GM23338 (cell line): Measurements from ENCODE around the gene NRIP1. TPM values are rescaled to one million over a fixed set of nuclear protein-coding genes. Genes with fewer than 3 reads are reported as not detected.
A peak's percentile ranks its signal among the peaks of the same experiment; 100 is the strongest.

Experiments
- ATAC-seq: fragments of 200-7000 bp; cut with Tn5 transposase; 3 replicates; pipeline ENCODE4 v1.9.1; 2020
- DNase-seq: peaks from one replicate; pipeline ENCODE4 v3.0.0-alpha.2; 2015; ENCODE audit warnings: low spot score
- H2AFZ ChIP-seq: fragments of 200-600 bp; sonication (generic); 2 replicates; pipeline ENCODE4 v1.8.0; 2016; ENCODE audit warnings: antibody characterized with exemption, mild to moderate bottlenecking, moderate library complexity
- H3F3A ChIP-seq: fragments of 200-600 bp; sonication (generic); replicated peaks from 2 replicates; pipeline ENCODE4 v1.8.0; 2017; ENCODE audit warnings: antibody characterized with exemption, mixed run types, low read depth
- H3K27ac ChIP-seq: fragments of 200-600 bp; sonication (generic); 2 replicates; pipeline ENCODE4 v1.6.1; 2016; ENCODE audit warnings: low read depth
- H3K27me3 ChIP-seq: fragments of 200-600 bp; sonication (generic); 2 replicates; pipeline ENCODE4 v1.8.0; 2016; ENCODE audit warnings: mild to moderate bottlenecking, mixed run types, moderate library complexity; ENCODE audit not compliant: insufficient read depth
- H3K36me3 ChIP-seq: fragments of 200-600 bp; sonication (generic); 2 replicates; pipeline ENCODE4 v1.8.0; 2016; ENCODE audit warnings: mild to moderate bottlenecking; ENCODE audit not compliant: insufficient read depth
- H3K4me1 ChIP-seq: fragments of 200-600 bp; sonication (generic); 2 replicates; pipeline ENCODE4 v1.8.0; 2016; ENCODE audit warnings: mild to moderate bottlenecking, moderate library complexity; ENCODE audit not compliant: insufficient read depth
- H3K4me2 ChIP-seq: fragments of 200-600 bp; sonication (generic); 2 replicates; pipeline ENCODE4 v1.7.1; 2017; ENCODE audit warnings: mixed run types
- H3K4me3 ChIP-seq: fragments of 200-600 bp; sonication (generic); 2 replicates; pipeline ENCODE4 v1.6.1; 2016; ENCODE audit warnings: mixed run types
- H3K79me2 ChIP-seq: fragments of 200-600 bp; sonication (generic); replicated peaks from 2 replicates; pipeline ENCODE4 v1.8.0; 2017; ENCODE audit warnings: mild to moderate bottlenecking; ENCODE audit not compliant: insufficient read depth
- H3K9me2 ChIP-seq: fragments of 200-600 bp; sonication (generic); 2 replicates; pipeline ENCODE4 v1.8.0; 2017; ENCODE audit not compliant: insufficient read depth
- H4K20me1 ChIP-seq: fragments of 200-600 bp; sonication (generic); replicated peaks from 2 replicates; pipeline ENCODE4 v1.8.0; 2017; ENCODE audit warnings: mild to moderate bottlenecking; ENCODE audit not compliant: insufficient read depth
- H3K27ac Mint-ChIP-seq: 2 replicates; pipeline ENCODE4 v1.8.0; 2020; ENCODE audit warnings: inconsistent platforms, mild to moderate bottlenecking, moderate library complexity, mixed read lengths
- H3K27me3 Mint-ChIP-seq: 3 replicates; pipeline ENCODE4 v1.8.0; 2022; ENCODE audit warnings: low read depth, mild to moderate bottlenecking, moderate library complexity, mixed read lengths, inconsistent platforms; ENCODE audit not compliant: insufficient read depth, poor library complexity
- H3K36me3 Mint-ChIP-seq: 3 replicates; pipeline ENCODE4 v1.8.0; 2021; ENCODE audit warnings: low read depth, mild to moderate bottlenecking, inconsistent platforms, moderate library complexity, mixed read lengths
- H3K4me1 Mint-ChIP-seq: 3 replicates; pipeline ENCODE4 v1.8.0; 2020; ENCODE audit warnings: mild to moderate bottlenecking, inconsistent platforms, mixed read lengths
- H3K4me3 Mint-ChIP-seq: 3 replicates; pipeline ENCODE4 v1.8.0; 2021; ENCODE audit warnings: moderate library complexity, mild to moderate bottlenecking, inconsistent platforms, mixed read lengths
- H3K9me3 Mint-ChIP-seq: 3 replicates; pipeline ENCODE4 v1.8.0; 2020; ENCODE audit warnings: moderate library complexity, mild to moderate bottlenecking, inconsistent platforms, mixed read lengths
- CREB1 ChIP-seq: fragments of 250-450 bp; sonication (Bioruptor Pico); IDR thresholded peaks from 2 replicates; pipeline ENCODE4 v1.5.0; 2020; ENCODE audit warnings: low read depth, mild to moderate bottlenecking, moderate library complexity
- CTCF ChIP-seq, 2 experiments: fragments of 200-600 bp in 1 of 2; sonication (generic) in 1 of 2; conservative IDR thresholded peaks; 2 replicates each; pipeline versions ENCODE4 v1.5.1 to v1.6.1; 2016 to 2017; ENCODE audit warnings: antibody characterized with exemption in 2 of 2, low read depth in 2 of 2, mild to moderate bottlenecking in 2 of 2, moderate library complexity in 1 of 2
- EZH2 ChIP-seq: fragments of 200-600 bp; sonication (generic); IDR thresholded peaks from one replicate; pipeline ENCODE4 v1.8.0; 2017; ENCODE audit warnings: antibody characterized with exemption, mild to moderate bottlenecking, low read depth; ENCODE audit not compliant: unreplicated experiment
- EZH2phosphoT487 ChIP-seq: fragments of 200-600 bp; sonication (generic); IDR thresholded peaks from one replicate; pipeline ENCODE4 v1.8.1; 2018; ENCODE audit warnings: antibody characterized with exemption; ENCODE audit not compliant: unreplicated experiment
- JUNB ChIP-seq: IDR thresholded peaks from one replicate; pipeline ENCODE4 v1.6.1; 2016; ENCODE audit warnings: antibody characterized with exemption; ENCODE audit not compliant: unreplicated experiment
- NANOG ChIP-seq: IDR thresholded peaks from 2 replicates; pipeline ENCODE4 v1.6.1; 2016; ENCODE audit warnings: antibody characterized with exemption, borderline replicate concordance
- POLR2AphosphoS5 ChIP-seq: IDR thresholded peaks from 2 replicates; pipeline ENCODE4 v1.6.1; 2016; ENCODE audit warnings: antibody characterized with exemption, low read depth
- REST ChIP-seq: IDR thresholded peaks from one replicate; pipeline ENCODE4 v1.6.1; 2018; ENCODE audit warnings: antibody characterized with exemption; ENCODE audit not compliant: unreplicated experiment
- STAT1 ChIP-seq: IDR thresholded peaks from one replicate; pipeline ENCODE4 v1.6.1; 2016; ENCODE audit warnings: antibody characterized with exemption; ENCODE audit not compliant: unreplicated experiment
- ZNF114 ChIP-seq: fragments of 250-450 bp; sonication (Bioruptor Pico); IDR thresholded peaks from 2 replicates; pipeline ENCODE4 v1.5.0; 2020; ENCODE audit warnings: mild to moderate bottlenecking, moderate library complexity
- ZNF331 ChIP-seq: fragments of 250-450 bp; sonication (Bioruptor Pico); IDR thresholded peaks from 2 replicates; pipeline ENCODE4 v1.5.0; 2020; ENCODE audit warnings: low read depth, mild to moderate bottlenecking, moderate library complexity
- ZNF462 ChIP-seq: fragments of 250-450 bp; sonication (Bioruptor Pico); IDR thresholded peaks from 2 replicates; pipeline ENCODE4 v1.5.0; 2020; ENCODE audit warnings: mild to moderate bottlenecking, moderate library complexity
- polyA plus RNA-seq: library from polyadenylated mRNA; unstranded; fragments of >200 nt; fragmentation: Nextera tagmentation; extraction: Ambion mirVana; gene quantifications from 2 replicates; pipeline ENCODE4 v1.2.1, GENCODE V29; 2016
- total RNA-seq: library from RNA; depleted of rRNA; stranded (reverse); fragments of >200 nt; shearing (Covaris generic); gene quantifications from 2 replicates; pipeline ENCODE4 v1.2.3, GENCODE V29; 2014
- TF ChIP-seq, protein P1 (sequence below): IDR thresholded peaks from 2 replicates; pipeline ENCODE4 v1.6.1; 2016; ENCODE audit warnings: antibody characterized with exemption

NRIP1 gene
- total and polyA plus RNA-seq, 2 experiments from 2014 or later, result 3.0 to 9.0 TPM

DNA sequence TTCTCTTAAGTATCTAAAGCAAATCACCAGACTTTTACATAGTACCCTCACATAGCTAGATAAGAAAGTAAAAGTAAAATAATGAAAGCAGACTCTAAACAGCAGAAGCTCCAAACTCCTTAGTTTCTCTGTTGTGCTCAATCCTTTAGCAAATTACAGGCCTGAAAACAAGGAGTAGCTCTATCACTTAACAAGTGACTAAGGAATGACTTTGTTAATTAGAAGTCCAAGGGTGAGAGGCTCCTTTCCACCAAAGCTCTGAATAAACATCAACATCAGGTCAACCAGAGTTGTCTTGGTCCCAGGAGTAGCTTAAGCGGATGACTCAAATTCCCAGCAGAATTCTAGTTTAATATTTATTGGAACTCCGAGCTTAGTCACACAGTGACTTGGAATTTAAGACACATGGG, 5.9 kb downstream of the NRIP1 start:
- Mint-ChIP-seq H3K36me3 (no peaks in the 10 kb centered on the region), H3K27ac (no peak overlapping the region; the same call in 1 of the 2 replicates)

More for the DNA sequence above, 5.9 kb downstream of the NRIP1 start:
- H3K9me3 Mint-ChIP-seq, result no peaks in the 10 kb centered on the region
- no peak overlapping the region for H3K4me3 ChIP-seq
- peaks cover 53% of the 10 kb centered on the region for H3K4me1 ChIP-seq
- TF ChIP-seq, protein P1, sequence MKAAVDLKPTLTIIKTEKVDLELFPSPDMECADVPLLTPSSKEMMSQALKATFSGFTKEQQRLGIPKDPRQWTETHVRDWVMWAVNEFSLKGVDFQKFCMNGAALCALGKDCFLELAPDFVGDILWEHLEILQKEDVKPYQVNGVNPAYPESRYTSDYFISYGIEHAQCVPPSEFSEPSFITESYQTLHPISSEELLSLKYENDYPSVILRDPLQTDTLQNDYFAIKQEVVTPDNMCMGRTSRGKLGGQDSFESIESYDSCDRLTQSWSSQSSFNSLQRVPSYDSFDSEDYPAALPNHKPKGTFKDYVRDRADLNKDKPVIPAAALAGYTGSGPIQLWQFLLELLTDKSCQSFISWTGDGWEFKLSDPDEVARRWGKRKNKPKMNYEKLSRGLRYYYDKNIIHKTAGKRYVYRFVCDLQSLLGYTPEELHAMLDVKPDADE, result no peak
- TF ChIP-seq ZNF114 (CRISPR knock-in tag) (no peak), ZNF462 (CRISPR knock-in tag) (no peak), REST (no peak), EZH2phosphoT487 (no peak), JUNB (no peak), EZH2 (no peak), CTCF (conservative IDR thresholded peaks at IDR 0.05; ENCODE audit: low read depth in 2 of 2) (no peak), NANOG (no peak), POLR2AphosphoS5 (no peak), ZNF331 (no peak), CREB1 (CRISPR knock-in tag) (no peak), STAT1 (no peak)
- H3K27me3 Mint-ChIP-seq, result peaks cover 5% of the 10 kb centered on the region
- no peaks in the 10 kb centered on the region for H3K9me2 ChIP-seq
- no peak overlapping the region for H3K4me2 ChIP-seq
- no peak overlapping the region for H3K27ac ChIP-seq
- peaks cover 100% of the 10 kb centered on the region for H3K79me2 ChIP-seq
- no peak overlapping the region for H2AFZ ChIP-seq
- no peaks in the 10 kb centered on the region for H4K20me1 ChIP-seq
- no peaks in the 10 kb centered on the region for H3K36me3 ChIP-seq
- no peak overlapping the region for H3K4me3 Mint-ChIP-seq
- H3K27me3 ChIP-seq, result peaks cover 17% of the 10 kb centered on the region
- no peaks in the 10 kb centered on the region for H3F3A ChIP-seq
- DNase-seq (peak; percentile 32), ATAC-seq (peak; percentile 52)
- peaks cover 88% of the 10 kb centered on the region for H3K4me1 Mint-ChIP-seq
